GM21717 (cell line): Measurements from ENCODE around the gene TNIP2.
"Not testable (repeated sequence)": the region's sequence is repeated elsewhere in the genome, so short reads cannot be mapped to it uniquely, and the experiment has no call there.

Experiments
- ATAC-seq: cut with Tn5 transposase; IDR thresholded peaks from one replicate; pipeline ENCODE4 v1.9.1; 2021; ENCODE audit warnings: mild to moderate bottlenecking, moderate library complexity; ENCODE audit not compliant: unreplicated experiment

Gene TNIP2

GRCh38 chr4:2793586-2794485, 37.7 kb upstream of the TNIP2 start:
- ATAC-seq = no peak

GRCh38 chr4:2792711-2793585, 36.8 kb upstream of the TNIP2 start, which contains the start of gene SH3BP2:
TSS of gene SH3BP2 (plus strand) at chr4:2793085. CDS start at chr4:2820618, 27,533 bp downstream.
- ATAC-seq = no peak

GRCh38 chr4:2792396-2792710, 36.2 kb upstream of the TNIP2 start:
- ATAC-seq = no peak

GRCh38 chr4:2791518-2792395, 35.6 kb upstream of the TNIP2 start:
- ATAC-seq = no peak

GRCh38 chr4:2790583-2791517, 34.7 kb upstream of the TNIP2 start:
- no peak for ATAC-seq

- ATAC-seq = no peak
Observed at GRCh38 chr4:2789793-2790582, 33.9 kb upstream of the TNIP2 start.

GRCh38 chr4:2789351-2789750, 33.2 kb upstream of the TNIP2 start:
- no peak for ATAC-seq

GRCh38 chr4:2788532-2789103, 32.5 kb upstream of the TNIP2 start:
- no peak for ATAC-seq

GRCh38 chr4:2788101-2788500, 32.0 kb upstream of the TNIP2 start:
- ATAC-seq = no peak

GRCh38 chr4:2787230-2788100, 31.3 kb upstream of the TNIP2 start:
- ATAC-seq = peak; percentile 66

- ATAC-seq = no peak
Observed at GRCh38 chr4:2786794-2787229, 30.7 kb upstream of the TNIP2 start.

- no peak for ATAC-seq
Observed at GRCh38 chr4:2786152-2786671, 30.1 kb upstream of the TNIP2 start.

GRCh38 chr4:2785613-2786012, 29.5 kb upstream of the TNIP2 start:
- ATAC-seq = no peak

GRCh38 chr4:2783790-2784189, 27.7 kb upstream of the TNIP2 start:
- ATAC-seq = no peak

- no peak for ATAC-seq
Observed at GRCh38 chr4:2781911-2782310, 25.8 kb upstream of the TNIP2 start.

GRCh38 chr4:2780643-2781042, 24.5 kb upstream of the TNIP2 start:
- ATAC-seq = not testable (repeated sequence)

GRCh38 chr4:2771264-2771663, 15.1 kb upstream of the TNIP2 start:
- no peak for ATAC-seq
